Femur (tissue), 1 donor: ENCODE measurements around the gene MAP1S.
A peak's percentile ranks its signal among the peaks of the same experiment; 100 is the strongest.
"Not testable (repeated sequence)": the region's sequence is repeated elsewhere in the genome, so short reads cannot be mapped to it uniquely, and the experiment has no call there.

Source experiments
- DNase-seq: peaks from one replicate; pipeline ENCODE4 v3.0.0-alpha.2; 2017

The MAP1S gene

GRCh38 chr19:17766543-17767131 lies 47.4 kb downstream of the MAP1S start:
- DNase-seq = peak; percentile 77

DNA sequence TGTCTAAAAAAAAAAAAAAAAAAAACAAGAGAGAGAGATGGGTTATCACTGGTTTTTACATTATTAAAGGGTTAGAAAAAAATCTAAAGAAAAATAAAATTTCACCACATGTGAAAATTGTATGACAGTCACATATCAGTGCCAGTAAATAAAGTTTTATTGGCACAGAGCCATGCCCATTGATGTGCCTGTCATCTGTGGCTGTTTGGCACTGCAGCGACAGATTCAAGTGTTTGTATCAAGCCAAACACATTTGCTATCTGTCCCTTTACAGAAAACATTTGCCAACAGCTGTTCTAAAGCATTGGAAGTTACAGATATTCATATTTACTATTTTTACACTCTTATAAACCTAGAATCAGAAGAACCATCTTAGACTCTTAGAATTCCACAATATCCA lies 48.3 kb downstream of the MAP1S start:
- no peak for DNase-seq

GRCh38 chr19:17770613-17771012 lies 51.3 kb downstream of the MAP1S start:
- DNase-seq = no peak

- DNase-seq = no peak
These were observed 52.9 kb downstream of the MAP1S start for GRCh38 chr19:17772172-17772571.

- peak; percentile 35 for DNase-seq
These were observed 56.1 kb downstream of the MAP1S start for GRCh38 chr19:17775245-17775927.

- DNase-seq = no peak
These were observed 56.9 kb downstream of the MAP1S start for GRCh38 chr19:17775991-17776803.

DNA sequence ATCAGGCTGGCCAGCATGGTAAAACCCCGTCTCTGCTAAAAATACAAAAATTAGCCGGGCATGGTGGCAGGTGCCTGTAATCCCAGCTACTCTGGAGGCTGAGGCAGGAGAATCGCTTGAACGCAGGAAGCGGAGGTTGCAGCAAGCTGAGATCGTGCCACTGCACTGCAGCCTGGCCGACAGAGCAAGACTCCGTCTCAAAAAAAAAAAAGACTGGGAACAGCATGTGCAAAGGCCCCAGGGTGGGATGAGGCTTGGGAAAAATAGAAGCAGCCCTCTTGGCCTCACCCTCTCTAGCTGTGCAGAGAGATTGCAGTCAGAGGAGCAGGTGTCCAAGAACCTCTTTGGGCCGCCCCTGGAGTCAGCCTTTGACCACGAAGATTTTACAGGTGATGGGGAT lies 58.6 kb downstream of the MAP1S start:
- not testable (repeated sequence) for DNase-seq

DNA sequence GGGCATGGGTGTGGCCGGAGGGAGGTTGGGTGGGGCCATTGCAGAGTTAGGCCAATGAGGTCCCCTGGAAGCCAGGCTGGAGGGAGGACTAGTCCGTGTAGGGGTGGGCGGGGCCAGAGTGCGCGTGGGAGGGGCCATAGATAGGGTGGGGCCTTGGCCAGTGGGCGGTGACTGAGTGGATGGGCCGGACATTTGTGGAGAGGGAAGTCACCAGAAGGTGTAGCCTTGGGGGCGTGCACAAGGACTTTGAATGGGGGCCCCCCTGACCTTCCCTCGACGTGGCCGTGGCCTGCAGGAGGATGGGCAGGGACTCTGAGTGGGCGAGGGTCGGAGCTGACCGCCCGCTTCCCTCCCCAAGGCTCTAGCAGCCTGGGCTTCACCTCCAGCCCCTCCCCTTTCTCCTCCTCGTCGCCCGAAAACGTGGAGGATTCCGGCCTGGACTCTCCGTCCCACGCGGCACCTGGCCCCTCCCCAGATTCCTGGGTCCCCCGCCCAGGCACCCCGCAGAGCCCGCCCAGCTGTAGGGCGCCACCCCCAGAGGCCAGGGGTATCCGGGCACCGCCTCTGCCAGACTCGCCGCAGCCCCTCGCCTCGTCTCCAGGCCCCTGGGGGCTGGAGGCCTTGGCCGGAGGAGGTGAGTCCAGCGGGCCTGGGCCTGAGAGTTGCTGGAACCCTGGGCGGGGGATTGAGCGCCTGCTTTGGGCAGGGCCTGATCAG lies 59.1 kb downstream of the MAP1S start:
- peak; percentile 48 for DNase-seq

- peak; percentile 50 for DNase-seq
These were observed 60.0 kb downstream of the MAP1S start for GRCh38 chr19:17778968-17779929.

- DNase-seq = no peak
These were observed 61.5 kb downstream of the MAP1S start for GRCh38 chr19:17780781-17781180.

DNA sequence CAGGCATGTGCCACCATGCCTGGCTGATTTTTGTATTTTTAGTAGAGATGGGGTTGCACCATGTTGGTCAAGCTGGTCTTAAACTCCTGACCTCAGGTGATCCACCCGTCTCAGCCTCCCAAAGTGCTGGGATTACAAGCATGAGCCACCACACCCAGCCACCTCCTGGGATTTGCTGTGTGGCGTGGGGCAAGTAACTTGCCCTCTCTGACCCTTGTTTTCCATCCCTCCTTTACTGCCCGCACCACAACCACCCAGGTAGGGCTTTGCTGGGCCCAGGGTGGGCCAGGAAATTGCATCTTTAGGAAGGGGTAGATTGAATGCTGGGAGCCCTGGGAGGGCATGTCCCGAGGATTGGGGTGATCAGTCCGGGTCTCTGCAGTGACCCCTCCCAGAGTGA lies 64.4 kb downstream of the MAP1S start:
- not testable (repeated sequence) for DNase-seq
